NK-92 (cell line): ENCODE data around the gene GPRC5C.

Experiments used
- DNase-seq: peaks from one replicate; lab custom pipeline; 2025; ENCODE audit not compliant: unreplicated experiment; lab: John Stamatoyannopoulos, UW

The GPRC5C gene

GRCh38 chr17:74431568-74432423 is at the start of gene GPRC5C:
TSS of gene GPRC5C (plus strand) at chr17:74432088. CDS start at chr17:74439777, 7,689 bp downstream.
- no peak for DNase-seq

DNA sequence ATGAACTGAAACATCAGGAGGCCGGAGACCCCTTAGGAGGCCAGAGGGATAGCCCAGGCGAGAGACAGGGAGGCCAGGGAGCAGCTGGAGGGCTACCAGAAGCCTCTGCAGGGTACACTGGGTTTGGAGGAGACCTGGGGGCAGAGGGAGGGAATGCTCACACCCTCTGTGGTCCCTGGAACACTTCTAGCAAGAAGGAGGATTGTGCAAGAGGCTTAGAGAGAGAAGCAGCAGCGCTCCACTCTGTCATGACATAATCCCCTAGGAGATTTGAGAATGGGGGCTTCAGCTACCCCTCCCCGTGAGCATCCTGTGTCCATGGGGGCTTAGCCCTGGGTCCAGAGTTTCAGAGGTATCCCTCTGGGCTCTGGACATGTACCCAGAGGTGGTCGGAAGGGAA is 48.7 kb upstream of the GPRC5C start:
- DNase-seq, result no peak

DNA sequence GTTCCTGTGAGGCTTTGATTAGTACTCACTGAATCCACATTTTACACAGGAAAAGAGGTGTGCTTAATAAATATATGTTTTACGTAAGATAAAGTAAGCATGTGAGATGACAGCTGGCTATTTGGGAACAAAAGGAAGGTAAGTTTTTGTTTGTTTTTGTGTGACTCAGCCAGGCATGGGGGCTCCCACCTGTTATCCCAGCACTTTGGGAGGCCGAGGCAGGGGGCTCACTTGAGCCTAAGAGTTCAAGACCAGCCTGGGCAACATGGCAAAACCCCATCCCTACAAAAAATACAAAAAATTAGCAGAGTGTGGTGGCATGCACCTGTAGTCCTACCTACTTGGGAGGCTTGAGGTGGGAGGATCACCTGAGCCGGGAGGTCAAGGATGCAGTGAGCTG is 46.7 kb upstream of the GPRC5C start:
- no peak for DNase-seq

DNA sequence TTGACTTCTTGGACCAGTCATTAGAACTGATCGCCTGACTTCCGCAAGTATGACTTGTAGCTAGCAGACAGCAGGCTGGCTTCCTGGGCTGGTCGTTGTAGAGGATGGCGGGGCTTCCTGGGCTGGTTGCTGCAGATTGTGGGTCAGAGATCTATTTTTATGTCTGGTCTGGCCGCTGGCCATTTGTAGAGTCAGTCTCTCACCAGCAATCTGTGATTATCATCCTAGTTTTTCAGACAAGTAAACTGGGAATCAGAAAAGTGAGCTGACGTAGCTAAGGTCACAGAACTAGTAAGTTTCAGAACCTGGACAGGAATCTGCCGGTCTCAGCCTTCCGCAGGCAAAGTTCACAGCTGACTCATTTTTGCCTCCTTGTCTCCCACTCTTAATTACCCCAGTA is 45.5 kb upstream of the GPRC5C start:
- no peak for DNase-seq

GRCh38 chr17:74387365-74388218 is 44.3 kb upstream of the GPRC5C start:
- no peak for DNase-seq

- DNase-seq, result no peak
Observed at GRCh38 chr17:74389084-74389753, 42.7 kb upstream of the GPRC5C start.

GRCh38 chr17:74389937-74390679 is 41.8 kb upstream of the GPRC5C start:
- DNase-seq, result no peak

- no peak for DNase-seq
Observed at GRCh38 chr17:74390680-74391653, 40.9 kb upstream of the GPRC5C start.

- no peak for DNase-seq
Observed at GRCh38 chr17:74391771-74392170, 40.1 kb upstream of the GPRC5C start.

DNA sequence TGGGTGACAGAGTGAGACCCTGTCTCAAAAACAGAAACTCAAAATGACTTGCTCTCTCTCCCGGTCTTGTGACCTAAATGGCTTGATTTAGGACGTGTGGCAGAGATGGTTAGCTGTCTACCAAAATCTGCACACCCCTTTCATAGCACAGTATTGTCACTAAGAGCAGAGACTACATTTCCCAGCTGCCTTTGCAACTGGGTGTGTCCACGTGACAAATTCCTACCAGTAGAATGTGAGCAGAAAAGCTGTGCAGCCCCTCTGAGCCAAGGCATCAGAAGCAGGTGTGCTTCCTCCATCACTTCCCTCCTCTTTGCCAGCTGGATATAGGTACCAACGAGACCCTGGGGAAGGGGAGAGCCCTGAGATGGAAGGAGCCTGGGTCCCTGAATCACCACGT is 39.0 kb upstream of the GPRC5C start:
- no peak for DNase-seq

GRCh38 chr17:74393346-74393942 is 38.4 kb upstream of the GPRC5C start:
- no peak for DNase-seq

- no peak for DNase-seq
Observed at GRCh38 chr17:74394275-74394950, 37.5 kb upstream of the GPRC5C start.

- DNase-seq, result no peak
Observed at GRCh38 chr17:74394977-74395376, 36.9 kb upstream of the GPRC5C start.

GRCh38 chr17:74396567-74396966 is 35.3 kb upstream of the GPRC5C start:
- DNase-seq, result no peak

DNA sequence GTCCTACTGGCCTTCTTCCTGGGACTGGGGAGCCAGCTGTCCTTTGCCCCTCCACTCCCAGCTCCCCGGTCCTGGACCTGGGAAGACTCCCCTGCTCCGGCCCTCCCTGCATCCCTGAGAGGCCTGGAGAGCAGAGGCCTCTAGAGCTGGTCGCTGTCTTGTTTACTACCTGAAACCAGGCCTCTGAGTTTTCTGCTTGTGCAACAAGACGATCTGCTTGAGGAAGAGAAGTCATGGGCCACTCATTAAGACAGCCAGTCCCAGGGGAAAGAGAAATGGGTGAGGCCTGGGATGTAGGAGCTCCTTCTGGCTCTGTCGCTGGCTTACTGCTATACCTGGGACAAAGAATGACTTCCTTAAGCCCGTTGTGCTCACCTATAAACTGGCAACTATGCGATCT is 29.8 kb upstream of the GPRC5C start:
- DNase-seq, result no peak

GRCh38 chr17:74403512-74404137 is 28.3 kb upstream of the GPRC5C start:
- DNase-seq, result no peak

- no peak for DNase-seq
Observed at GRCh38 chr17:74404218-74404617, 27.7 kb upstream of the GPRC5C start.

DNA sequence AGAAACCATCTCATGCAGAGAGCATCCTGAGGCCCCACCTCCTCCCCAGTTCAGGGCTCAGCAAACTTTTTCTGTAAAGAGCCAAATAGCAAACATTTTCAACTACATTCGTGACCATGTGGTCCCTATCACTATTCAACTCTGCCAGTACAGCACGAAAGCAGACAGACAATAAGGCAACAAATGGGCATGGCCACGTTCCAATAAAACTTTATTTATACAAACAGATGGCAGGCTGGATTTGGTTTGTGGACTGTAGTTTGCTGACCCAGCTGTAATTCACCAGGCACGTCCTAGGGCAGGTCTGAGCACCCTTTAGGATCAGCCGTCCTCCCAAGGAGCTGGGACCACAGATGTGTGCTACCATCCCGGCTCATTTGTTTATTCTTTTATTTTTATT is 27.1 kb upstream of the GPRC5C start:
- no peak for DNase-seq
